Transverse colon (tissue), 4 donors: ENCODE measurements around the gene ACR.

ENCODE experiments used
- EP300 ChIP-seq: sonication (generic); formaldehyde crosslinking; IDR thresholded peaks from one replicate; pipeline ENCODE4 v1.6.1; 2017; ENCODE audit warnings: antibody characterized with exemption, low read depth
- POLR2AphosphoS5 ChIP-seq, 3 donors: sonication (generic); formaldehyde crosslinking; IDR thresholded peaks; one replicate each; pipeline ENCODE4 v1.6.1; 2016; ENCODE audit warnings: antibody characterized with exemption in 3 of 3
- TF ChIP-seq, protein P1 (sequence below), 5 experiments: fragments of 200-600 bp in 3 of 5; fragments of 450-650 bp in 2 of 5; sonication (generic) in 3 of 5; IDR thresholded peaks; 1 replicate in 2 of 5; 2 replicates in 3 of 5; pipeline ENCODE4 v1.5.1; 2016 to 2017; ENCODE audit warnings: antibody characterized with exemption in 5 of 5, inconsistent platforms in 3 of 5, mild to moderate bottlenecking in 2 of 5, moderate library complexity in 1 of 5

DNA sequence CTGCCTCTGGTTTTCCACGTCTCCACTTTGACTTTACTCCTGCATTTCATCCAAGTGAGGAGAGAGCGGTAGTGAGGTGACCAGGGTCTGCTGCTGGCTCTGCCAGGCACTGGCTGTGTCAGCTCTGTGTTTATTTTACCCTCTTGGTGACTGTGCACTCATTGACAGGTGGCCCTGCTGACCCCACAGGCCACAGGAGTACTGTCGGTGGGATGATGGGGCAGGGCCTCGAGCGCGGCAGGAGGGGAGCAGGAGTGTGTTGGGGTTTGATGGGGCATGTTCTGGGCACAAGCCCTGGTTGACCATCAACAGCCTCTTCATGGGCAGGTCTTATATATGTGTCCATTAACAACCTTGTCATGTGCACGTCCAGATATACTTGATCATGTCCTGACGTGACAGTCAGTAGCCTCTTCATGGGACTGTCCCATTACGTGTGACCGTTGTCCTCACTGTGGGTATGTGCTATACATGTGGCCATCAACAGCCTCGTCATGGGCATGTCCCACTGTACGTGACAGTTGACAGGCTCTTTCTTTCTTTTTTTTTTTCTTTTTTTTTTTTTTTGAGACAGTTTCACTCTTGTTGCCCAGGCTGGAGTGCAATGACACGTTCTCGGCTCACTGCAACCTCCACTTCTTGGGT is 31.4 kb upstream of the ACR start:
- TF ChIP-seq EP300 (no peak), POLR2AphosphoS5 (IDR thresholded peaks at IDR 0.05) (no peak)
- TF ChIP-seq, protein P1, sequence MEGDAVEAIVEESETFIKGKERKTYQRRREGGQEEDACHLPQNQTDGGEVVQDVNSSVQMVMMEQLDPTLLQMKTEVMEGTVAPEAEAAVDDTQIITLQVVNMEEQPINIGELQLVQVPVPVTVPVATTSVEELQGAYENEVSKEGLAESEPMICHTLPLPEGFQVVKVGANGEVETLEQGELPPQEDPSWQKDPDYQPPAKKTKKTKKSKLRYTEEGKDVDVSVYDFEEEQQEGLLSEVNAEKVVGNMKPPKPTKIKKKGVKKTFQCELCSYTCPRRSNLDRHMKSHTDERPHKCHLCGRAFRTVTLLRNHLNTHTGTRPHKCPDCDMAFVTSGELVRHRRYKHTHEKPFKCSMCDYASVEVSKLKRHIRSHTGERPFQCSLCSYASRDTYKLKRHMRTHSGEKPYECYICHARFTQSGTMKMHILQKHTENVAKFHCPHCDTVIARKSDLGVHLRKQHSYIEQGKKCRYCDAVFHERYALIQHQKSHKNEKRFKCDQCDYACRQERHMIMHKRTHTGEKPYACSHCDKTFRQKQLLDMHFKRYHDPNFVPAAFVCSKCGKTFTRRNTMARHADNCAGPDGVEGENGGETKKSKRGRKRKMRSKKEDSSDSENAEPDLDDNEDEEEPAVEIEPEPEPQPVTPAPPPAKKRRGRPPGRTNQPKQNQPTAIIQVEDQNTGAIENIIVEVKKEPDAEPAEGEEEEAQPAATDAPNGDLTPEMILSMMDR (IDR thresholded peaks at IDR 0.05): no peak
